ENCODE data around the gene TRIB2.
A peak's percentile ranks its signal among the peaks of the same experiment; 100 is the strongest.
"Not testable (repeated sequence)": the region's sequence is repeated elsewhere in the genome, so short reads cannot be mapped to it uniquely, and the experiment has no call there.

Gene TRIB2

DNA sequence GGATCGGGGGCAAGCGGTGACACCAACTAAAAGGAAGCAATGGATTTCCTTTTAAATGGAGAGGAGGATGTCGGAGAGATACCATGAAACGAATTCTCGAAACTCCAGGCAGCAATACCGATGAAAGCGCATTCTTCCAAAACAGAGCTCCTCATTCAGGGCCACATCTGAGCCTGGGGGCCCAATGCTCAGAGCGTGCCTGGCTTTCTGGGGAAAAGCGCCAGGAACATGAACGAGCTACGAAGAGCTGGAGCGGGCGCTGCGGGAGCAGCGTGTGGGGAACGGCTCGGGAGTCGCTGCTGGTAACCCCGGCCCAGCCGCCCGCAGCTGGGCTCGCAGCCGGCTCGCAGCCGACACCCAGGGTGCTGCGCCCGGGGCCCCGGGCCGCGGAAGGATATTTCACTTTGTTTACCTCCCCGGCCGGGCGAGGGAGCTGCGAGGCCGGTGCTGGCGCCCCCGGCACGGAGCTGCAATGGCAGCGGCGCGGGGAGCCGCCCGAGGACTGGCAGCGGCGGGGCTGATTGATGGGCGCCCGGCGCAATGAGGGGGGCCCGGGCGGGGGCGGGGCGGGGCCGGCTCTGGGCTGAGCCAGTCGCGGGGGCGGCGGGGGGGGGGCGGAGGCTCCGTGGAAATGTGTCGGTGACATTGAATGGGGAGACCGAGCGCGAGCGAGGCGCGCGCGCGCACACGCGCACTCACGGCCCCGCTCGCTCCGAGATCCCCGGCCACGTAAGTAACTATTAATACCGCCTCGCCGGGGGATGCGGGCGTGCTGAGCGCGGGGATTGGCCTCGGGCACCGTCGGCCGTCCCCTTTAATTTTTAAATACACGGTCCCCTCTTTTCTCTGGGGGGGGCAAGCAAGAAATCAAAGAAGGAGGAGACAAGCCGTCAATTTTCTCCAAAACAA is at the start of gene TRIB2:
TSS of gene TRIB2 (plus strand) at position 655 of the 909 bp plus-strand sequence. CDS start 1,372 bp downstream, outside the sequence.
- peak; percentile 68 to 91 for DNase-seq (ENCODE audit: extremely low read depth in 1 of 2, low read depth in 1 of 2)

DNA sequence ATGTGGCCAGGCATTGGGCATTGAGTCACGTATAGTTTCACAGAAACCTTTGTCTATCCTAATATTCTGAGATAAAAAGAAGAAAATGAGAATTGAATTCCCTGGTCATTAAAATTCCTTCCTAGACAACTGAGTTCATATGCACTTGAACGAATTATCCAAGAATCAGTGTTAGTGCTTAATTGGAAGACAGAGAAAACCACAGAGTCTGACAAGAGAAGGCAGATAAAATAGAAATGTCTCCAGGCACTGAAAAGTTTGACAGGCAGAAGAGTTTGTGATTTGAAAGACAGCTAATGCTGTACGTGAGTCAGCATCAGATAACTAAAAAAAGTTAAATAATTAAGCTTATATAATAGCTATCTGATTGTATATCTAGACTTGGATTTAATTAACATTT is 47.7 kb upstream of the TRIB2 start:
- no peak for DNase-seq (ENCODE audit: extremely low read depth in 1 of 2, low read depth in 1 of 2)

DNA sequence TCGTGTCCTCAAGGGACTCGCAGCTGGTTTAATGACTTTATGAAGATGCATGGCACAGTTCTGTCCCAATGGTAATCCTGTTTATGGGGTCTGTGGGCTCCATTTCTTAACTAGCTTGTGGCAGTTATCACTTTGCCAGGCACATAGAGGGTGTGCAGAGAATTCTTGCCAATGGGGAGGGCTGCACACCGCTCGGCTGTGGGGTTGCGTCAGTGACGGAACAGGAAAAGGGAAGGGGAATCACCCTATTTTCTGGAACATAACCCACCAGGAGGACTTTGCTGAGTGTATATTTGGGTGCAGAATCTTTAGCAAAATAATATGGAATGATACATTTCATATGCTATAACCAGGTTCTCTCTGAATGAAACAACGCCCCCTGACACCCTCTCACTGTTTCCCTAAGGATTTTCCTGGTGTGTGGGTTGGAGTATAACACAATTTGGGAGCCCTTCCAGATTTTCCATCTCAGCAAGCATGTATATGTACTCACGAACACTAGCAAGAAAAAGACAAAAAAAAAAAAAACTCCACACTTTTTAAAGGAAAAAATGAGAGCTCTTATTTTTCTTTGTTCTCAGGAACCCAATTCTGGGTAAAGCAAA is 43.9 kb upstream of the TRIB2 start:
- DNase-seq (ENCODE audit: extremely low read depth in 1 of 2, low read depth in 1 of 2): no peak

DNA sequence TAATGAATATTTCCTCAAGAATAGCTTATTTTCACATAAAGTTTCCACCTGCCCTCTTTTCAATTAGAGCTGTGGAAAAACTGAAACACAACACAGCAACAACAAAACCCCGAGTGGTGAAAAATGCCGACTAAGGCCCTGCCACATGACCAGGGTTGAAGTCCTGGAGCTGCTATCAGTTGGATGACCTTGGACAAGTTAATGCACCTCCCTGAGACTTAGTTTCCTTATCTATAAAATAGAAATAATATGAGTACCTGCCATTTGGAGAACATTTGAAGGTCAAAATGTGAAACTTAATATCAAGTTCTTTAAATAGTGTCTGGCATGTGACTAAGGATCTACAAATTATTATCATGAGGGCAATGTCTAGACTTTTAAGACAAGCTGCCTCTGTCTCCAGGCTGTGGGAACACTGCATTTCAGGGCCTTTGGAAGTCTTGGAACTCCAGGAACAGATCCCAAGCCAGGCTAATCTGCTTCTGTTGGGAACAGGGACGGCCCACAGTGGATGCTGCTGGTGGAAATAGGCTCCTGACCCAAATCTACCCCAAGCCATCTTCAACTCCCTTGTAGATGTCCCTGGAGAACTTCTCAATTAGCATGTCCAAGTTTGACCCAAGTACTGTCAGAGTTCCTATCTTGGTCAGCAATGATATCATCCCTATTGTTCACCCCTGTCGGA is 42.0 kb upstream of the TRIB2 start:
- DNase-seq (ENCODE audit: extremely low read depth in 1 of 2, low read depth in 1 of 2): no peak

DNA sequence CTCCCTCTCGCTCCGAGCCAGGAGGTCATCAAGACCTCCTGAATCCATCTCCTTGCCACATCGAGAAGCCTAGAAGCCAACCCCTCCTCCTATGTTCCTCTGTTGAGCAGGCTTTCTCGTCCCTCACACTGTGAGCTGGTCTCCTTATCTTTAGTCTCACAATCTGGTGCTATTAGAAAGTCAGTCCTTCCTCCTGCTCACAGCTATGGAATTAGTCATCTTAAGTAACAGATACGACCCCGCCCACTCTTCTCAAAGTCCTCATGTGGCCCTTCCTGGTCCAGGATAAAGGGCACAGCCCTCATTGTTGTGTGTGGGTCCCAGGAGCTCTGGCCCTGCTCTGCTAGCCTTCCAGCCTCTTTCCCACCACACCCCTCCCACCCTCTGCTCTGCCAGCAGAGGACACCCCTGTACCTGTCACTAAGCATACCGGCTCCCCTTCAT is 41.4 kb upstream of the TRIB2 start:
- no peak for DNase-seq (ENCODE audit: extremely low read depth in 1 of 2, low read depth in 1 of 2)

DNA sequence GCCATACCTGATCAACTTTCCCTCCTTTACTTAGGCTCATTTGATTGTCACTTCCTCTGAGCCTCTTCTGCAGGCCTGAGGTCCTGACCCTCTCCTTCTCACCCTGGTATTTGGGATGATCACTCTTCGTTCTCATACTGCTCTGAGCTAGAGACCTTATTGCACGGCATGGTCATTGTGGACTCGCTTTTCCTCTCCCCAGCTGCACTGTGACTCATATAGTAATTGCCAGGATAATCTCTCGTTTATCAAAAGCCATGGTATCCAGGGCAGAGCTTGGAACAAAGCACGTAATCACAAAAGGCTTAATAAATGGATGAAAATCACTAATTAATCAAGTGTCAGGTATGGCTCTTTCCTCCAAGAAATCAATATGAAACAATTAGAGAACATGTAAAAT is 40.9 kb upstream of the TRIB2 start:
- DNase-seq (ENCODE audit: extremely low read depth in 1 of 2, low read depth in 1 of 2): no peak

DNA sequence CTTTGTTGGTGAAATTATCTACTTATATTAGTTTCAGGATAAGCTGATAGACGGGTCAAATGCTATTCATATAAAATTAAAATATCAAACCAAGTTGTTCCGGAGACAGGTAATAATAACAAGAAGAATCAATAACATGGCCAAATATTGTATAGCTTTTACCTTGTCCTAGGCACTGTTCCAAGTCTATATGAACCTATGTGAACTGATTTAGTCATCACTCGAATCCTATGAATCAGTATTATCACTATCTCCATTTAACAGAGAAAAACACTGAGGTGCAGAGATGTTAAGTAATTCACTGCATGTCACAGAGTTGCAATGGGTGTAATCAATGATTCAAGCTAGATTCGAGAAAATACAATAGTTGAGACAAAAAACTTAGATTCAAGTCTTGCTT is 40.0 kb upstream of the TRIB2 start:
- no peak for DNase-seq (ENCODE audit: extremely low read depth in 1 of 2, low read depth in 1 of 2)

DNA sequence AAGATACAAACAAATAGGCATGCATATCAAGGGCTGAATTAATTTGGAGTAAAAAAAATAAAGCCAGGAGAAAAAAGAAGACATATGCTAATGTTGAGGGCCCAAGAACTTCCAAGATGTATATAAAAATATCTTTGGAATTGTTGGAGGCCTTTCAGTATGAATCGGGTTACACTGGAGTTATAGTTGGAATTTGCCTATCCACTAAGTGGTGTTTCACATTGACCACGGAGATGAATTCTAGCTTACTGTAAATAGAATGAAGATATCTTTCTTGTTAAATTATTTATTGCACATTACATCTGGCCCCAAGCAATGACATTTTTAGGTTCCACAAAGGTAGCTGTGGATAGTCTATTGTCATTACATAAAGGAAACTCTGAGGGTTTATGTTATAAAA is 38.5 kb upstream of the TRIB2 start:
- DNase-seq (ENCODE audit: extremely low read depth in 1 of 2, low read depth in 1 of 2): no peak

DNA sequence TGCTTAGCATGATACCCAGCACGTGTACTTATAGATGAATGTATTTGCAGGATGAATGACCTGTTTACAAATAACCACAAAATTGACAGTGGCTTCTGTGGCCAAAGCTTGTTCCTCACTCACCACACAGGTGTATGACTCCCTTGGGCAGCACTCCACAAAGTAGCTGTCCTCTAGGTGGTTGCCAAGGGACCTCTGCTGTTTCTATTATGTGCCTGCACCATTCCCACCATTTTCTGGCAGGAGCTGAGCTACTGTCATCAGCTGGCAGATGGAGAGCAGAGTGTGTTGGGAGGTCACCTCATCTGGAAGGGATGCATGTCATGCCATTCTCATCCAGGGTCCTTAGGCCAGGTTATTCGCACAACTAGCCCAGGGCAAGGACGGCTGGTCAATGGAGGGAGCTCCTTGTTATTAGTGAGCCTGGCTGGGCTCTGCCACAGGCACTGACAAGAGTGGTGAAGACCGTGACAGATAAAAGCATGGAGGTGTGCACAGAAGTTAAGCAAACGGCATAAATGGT is 37.1 kb upstream of the TRIB2 start:
- no peak for DNase-seq (ENCODE audit: extremely low read depth in 1 of 2, low read depth in 1 of 2)

DNA sequence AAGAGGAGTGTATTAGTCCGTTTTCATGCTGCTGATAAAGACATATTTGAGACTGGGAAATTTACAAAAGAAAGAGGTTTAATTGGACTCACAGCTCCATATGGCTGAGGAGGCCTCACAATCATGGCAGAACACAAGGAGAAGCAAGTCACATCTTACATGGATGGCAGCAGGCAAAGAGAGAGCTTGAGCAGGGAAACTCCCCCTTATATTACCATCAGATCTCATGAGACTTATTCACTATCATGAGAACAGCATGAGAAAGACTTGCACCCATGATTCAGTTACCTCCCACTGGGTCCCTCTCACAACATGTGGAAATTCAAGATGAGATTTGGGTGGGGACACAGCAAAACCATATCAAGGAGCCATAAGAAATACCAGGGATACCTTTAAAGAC is 36.6 kb upstream of the TRIB2 start:
- DNase-seq (ENCODE audit: extremely low read depth in 1 of 2, low read depth in 1 of 2): not testable (repeated sequence)

DNA sequence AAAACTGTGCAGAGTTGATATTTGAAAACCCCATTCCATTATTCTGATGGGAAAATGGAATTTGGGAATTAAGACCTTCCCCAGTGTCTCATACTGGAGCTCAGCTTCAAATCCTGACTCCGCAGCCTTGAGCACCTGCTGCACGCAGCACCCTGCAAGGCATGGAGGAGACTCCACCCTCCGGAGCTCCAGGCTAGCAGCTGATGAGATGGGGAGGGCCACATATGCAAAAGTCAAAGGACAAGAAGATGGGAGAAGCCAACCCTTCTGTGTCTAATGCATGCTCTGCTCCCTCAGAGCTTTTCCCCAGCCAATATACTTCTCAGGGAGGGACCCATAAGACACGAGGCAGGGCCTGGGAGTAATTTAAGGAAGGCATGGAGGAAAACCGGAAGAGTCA is 34.7 kb upstream of the TRIB2 start:
- no peak for DNase-seq (ENCODE audit: extremely low read depth in 1 of 2, low read depth in 1 of 2)

DNA sequence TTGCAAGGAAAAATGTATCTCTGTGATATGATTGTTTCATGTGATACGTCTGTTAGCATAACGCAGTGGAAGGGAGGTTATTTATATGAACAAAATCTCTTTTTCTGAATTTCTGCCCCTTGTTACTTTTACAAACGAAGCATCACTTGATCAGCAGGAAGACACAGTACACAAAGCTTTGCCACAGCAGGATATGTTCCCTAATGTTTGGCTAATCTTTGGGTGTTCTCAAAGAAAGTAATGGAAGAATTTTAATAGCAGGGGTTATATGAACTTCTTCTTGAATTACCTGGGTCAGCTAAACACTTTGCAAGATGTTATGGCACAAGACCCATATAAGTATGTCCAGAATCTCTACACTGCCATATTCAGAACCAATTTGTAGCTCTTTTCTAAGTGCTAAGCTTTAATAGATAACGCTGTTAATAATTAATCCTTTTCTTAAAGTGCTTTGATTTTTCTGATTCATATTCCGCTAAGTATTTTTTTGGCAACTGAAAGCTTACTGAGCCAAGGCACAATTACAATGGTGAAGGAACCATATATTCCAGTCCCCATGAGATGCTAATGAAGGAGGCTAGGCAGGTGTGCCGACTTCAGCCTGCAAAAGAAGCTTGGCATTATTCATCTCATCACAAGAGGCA is 33.2 kb upstream of the TRIB2 start:
- no peak for DNase-seq (ENCODE audit: extremely low read depth in 1 of 2, low read depth in 1 of 2)

DNA sequence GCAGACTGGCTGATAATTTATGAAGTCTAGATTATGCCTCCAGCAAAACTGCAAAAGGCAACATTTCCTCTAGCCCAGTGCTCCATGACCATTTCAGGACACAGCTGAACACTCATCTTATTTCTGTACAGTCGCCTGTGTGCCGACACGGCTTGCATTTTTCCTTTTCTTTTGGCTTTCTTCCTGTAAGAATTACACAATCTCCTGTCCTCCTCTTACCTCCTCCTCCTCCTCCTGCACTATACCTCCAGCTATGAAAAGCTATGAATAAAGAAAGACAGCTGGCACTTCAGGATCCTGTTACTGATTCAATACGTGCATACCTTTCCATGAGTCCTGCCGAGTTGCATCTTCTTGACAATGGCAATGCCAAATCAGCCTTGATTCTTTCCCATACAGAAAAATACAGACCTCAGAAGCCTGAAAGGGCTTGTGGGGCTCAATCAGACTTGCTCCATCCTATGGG is 32.2 kb upstream of the TRIB2 start:
- no peak for DNase-seq (ENCODE audit: extremely low read depth in 1 of 2, low read depth in 1 of 2)

DNA sequence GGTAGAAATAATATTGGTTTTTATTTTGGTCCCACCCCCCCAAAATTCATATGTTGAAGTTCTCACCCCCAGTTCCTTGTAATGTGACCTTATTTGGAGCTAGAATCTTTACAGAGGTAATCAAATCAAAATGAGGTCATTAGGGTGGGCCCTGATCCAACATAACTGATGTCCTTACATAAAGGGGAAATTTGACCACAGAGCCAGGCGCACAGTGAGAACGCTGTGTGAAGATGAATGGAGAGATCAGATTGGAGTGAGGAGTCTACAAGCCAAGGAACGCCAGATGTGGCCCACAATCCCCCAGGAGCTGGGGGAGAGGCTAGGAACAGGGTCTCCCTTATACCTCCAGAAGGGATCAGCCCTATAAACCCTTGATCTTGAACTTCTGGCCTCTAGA is 31.6 kb upstream of the TRIB2 start:
- DNase-seq (ENCODE audit: extremely low read depth in 1 of 2, low read depth in 1 of 2): no peak

DNA sequence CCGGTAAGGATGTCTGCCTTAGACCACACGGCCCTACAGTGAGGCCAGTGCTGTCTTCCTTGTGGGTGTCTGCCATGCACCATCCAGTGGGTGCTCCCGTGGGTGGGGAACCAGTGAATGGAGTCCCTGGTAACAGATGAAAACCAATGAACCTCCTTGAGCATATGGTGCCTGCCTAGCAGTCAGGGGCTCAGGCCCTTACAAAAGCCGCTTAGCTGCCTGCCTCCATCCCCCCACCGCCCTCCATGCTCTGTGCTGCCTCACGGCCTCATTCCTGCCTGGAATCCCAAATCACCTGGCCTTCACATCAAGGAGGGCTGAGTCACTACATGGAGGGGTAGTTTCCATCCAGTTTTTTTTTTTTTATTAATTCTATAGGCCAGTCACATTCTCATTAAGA is 30.8 kb upstream of the TRIB2 start:
- no peak for DNase-seq (ENCODE audit: extremely low read depth in 1 of 2, low read depth in 1 of 2)

DNA sequence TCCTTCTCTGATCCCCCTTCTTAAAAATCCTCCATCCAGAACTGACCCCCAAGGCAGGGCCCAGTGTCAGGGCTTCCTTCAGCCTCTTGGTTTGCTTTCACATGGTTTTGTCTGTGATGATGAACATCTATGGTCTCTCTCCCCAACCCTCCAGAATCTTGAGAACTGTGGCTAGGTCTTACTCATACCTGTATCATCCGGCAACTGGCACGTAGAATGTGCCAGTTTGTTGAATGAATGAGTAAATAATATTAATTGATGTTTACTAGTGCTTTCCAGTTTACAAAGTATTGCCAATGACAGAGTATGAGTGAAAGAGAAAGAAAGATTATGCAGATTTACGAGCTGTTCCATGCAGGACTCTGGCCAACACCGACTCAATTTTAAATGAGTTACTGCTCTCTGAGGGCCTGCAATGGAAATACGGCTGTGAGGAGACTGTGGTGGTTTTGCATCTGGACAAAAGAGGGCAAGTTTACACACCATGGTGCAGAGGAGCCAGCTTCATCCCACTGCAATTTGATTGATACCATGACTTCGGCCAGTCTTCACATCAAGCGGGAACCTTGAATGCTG is 29.9 kb upstream of the TRIB2 start:
- no peak for DNase-seq (ENCODE audit: extremely low read depth in 1 of 2, low read depth in 1 of 2)

DNA sequence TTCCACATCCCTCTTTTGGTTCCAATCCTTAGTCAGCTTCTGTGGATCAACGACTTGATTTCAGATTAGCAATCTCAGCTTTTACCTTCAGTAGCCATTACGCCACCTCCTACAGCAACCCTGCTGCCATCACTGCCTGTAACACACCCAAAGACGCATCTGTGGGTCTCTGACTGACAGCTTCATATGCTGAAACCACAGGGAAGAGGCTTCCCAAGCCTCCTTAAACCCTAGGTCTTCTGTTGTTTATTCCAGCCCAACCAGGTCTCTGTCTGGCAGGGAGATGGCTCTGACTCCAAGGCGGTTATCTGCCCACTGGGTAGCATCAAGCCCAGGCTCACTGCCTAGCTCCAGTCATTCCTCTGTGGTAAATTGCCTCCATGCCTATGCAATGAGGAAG is 28.6 kb upstream of the TRIB2 start:
- DNase-seq (ENCODE audit: extremely low read depth in 1 of 2, low read depth in 1 of 2): no peak

DNA sequence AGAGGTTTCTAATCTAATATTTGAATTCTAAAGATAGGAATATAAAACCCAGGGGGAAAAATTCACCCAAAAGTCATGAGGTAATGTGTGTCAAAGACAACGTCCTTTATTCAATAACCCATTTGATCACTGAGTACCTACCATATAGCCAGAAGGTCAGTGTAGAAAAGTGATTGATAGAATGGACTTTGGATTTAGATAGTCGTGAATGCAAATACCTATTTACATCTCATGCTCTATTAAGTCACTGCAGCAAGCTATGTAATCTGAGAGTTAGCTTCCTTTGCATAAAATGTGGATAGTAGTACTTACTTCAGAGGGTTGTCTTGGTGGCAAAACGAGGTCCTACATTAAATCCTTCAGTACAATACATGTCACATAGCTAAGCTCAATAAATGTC is 27.8 kb upstream of the TRIB2 start:
- no peak for DNase-seq (ENCODE audit: extremely low read depth in 1 of 2, low read depth in 1 of 2)

DNA sequence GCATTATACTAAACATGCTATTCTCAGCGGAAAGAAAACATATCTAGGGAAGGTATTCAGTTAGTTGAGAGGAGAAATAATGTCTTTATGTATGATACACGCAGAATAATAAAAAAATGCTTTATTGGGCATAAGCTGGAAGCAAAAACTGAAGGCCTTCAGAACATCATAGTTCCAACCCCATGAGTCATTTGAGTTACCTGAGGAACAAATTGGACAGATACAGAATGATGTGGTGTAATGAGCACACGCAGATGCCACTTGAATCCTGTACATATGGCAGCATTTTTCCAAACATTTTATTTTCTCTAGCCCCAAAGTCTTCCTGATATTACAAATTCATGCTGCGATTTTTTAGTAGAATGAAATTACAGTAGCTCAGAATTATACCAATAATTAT is 23.2 kb upstream of the TRIB2 start:
- no peak for DNase-seq (ENCODE audit: extremely low read depth in 1 of 2, low read depth in 1 of 2)

DNA sequence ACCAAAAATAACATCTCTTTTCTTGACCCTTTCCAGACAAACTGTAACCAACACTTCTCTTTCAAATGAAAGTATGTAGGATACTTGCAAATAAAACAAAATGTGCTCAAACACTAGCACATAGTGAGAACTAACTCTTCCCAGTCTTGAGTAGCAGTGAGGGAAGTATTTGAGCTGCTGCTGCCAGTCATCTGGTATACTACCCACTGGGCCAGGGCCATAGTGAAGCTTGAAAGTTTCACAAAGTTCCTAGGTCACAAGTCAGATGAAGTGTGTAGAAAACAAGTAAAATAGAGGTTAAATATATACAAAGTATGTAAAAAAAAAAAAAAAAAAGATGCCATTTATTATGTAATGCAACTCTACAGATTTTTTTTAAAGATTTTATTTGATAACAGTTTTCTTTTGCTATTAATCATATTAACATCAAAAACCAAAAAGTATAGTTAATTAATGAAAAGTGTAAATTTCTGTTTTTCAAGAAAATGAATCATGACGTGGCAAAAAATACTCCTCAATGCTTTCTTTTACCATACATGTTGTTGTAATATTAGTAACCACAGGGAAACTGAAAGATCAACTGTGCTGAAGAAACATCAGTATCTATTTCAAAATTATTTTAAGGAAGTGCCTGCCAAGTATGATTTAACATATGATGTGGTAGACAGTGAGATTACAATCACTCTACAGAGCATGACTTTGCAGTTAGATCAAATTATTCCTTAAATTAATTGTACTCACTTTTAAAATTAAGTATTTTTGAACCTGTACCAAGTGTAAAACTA is 21.6 kb upstream of the TRIB2 start:
- no peak for DNase-seq (ENCODE audit: extremely low read depth in 1 of 2, low read depth in 1 of 2)
